ENCODE data around the gene TFEB.

- no peak for TF ChIP-seq CTCF (IDR thresholded peaks at IDR 0.05; ENCODE audit: control extremely low read depth in 1 of 3, insufficient read depth in 1 of 3, low read depth in 1 of 3, low read length in 3 of 3)
- TF ChIP-seq SIN3A (conservative IDR thresholded peaks at IDR 0.05 in 1 of 2, IDR thresholded peaks at IDR 0.05 in 1 of 2; ENCODE audit: low read depth in 1 of 2, low read length in 2 of 2), result no peak
- no peak for TF ChIP-seq CREB1 (IDR thresholded peaks at IDR 0.05)
- TF ChIP-seq ZNF274 (IDR thresholded peaks at IDR 0.05; ENCODE audit: borderline replicate concordance, extremely low read depth, low read length), result no peak
- TF ChIP-seq POLR2A (IDR thresholded peaks at IDR 0.05; ENCODE audit: control extremely low read depth in 1 of 2, low read depth in 2 of 2, low read length in 2 of 2), result no peak
- TF ChIP-seq GABPA (IDR thresholded peaks at IDR 0.05; ENCODE audit: borderline replicate concordance, insufficient read depth, low read length), result no peak
These were observed 21.9 kb upstream of the TFEB start for GRCh38 chr6:41757271-41757670.
